ENCODE data around the gene MGME1. TPM values are rescaled to one million over a fixed set of nuclear protein-coding genes. Genes with fewer than 3 reads are reported as not detected.
A peak's percentile ranks its signal among the peaks of the same experiment; 100 is the strongest.

MGME1 gene
- total RNA-seq, 1 experiment from 2014 or later = 56.0 TPM

GRCh38 chr20:18009116-18009515 is 40.3 kb downstream of the MGME1 start (continued):
- TF ChIP-seq ATF3 (CRISPR knock-in tag; conservative IDR thresholded peaks at IDR 0.05) = no peak
- TF ChIP-seq ZNF396 (CRISPR knock-in tag; IDR thresholded peaks at IDR 0.05; ENCODE audit: borderline replicate concordance) = no peak

- POLR2A ChIA-PET = no interaction called here
- ATAC-seq = no peak
Measured at GRCh38 chr20:18011482-18011881, 42.7 kb downstream of the MGME1 start.

GRCh38 chr20:18011951-18012645 is 43.3 kb downstream of the MGME1 start:
- no peak for ATAC-seq
- POLR2A ChIA-PET = no interaction called here

More at GRCh38 chr20:18011482-18011881, 42.7 kb downstream of the MGME1 start:
- Mint-ChIP-seq H3K27me3 (ENCODE audit: low read depth) (no peaks in the 10 kb centered on the region; the same call in 1 of the 2 replicates), H3K27ac (peak overlapping the region; percentile 10; the same call in 1 of the 2 replicates), H3K4me1 (no peaks in the 10 kb centered on the region), H3K9me3 (peaks cover 12% of the 10 kb centered on the region), H3K36me3 (peaks cover 16% of the 10 kb centered on the region), H3K4me3 (no peak overlapping the region)
- no peak for TF ChIP-seq ZNF281 (CRISPR knock-in tag; IDR thresholded peaks at IDR 0.05)
- CTCF ChIA-PET = no interaction called here
- no peak for DNase-seq (ENCODE audit: low spot score)

GRCh38 chr20:18012901-18013300 is 44.1 kb downstream of the MGME1 start:
- ChIA-PET CTCF (no interaction called here), POLR2A (no interaction called here)
- H3K4me1 Mint-ChIP-seq = no peaks in the 10 kb centered on the region
- H3K36me3 Mint-ChIP-seq = peaks cover 16% of the 10 kb centered on the region
- no peaks in the 10 kb centered on the region; the same call in 1 of the 2 replicates for H3K27me3 Mint-ChIP-seq (ENCODE audit: low read depth)
- ATAC-seq = no peak
- H3K27ac Mint-ChIP-seq = no peak overlapping the region
- DNase-seq (ENCODE audit: low spot score) = no peak
- H3K9me3 Mint-ChIP-seq = peaks cover 12% of the 10 kb centered on the region
- no peak overlapping the region for H3K4me3 Mint-ChIP-seq
- TF ChIP-seq TEAD4 (CRISPR knock-in tag; IDR thresholded peaks at IDR 0.05) = no peak
- TF ChIP-seq ZNF281 (CRISPR knock-in tag; IDR thresholded peaks at IDR 0.05) = no peak
- no peak for TF ChIP-seq NFYB (CRISPR knock-in tag; conservative IDR thresholded peaks at IDR 0.05; ENCODE audit: low read depth)
- no peak for TF ChIP-seq PREB (CRISPR knock-in tag; IDR thresholded peaks at IDR 0.05; ENCODE audit: borderline replicate concordance)
- TF ChIP-seq GABPB1 (CRISPR knock-in tag; IDR thresholded peaks at IDR 0.05) = no peak
- no peak for TF ChIP-seq ARID4B (CRISPR knock-in tag; IDR thresholded peaks at IDR 0.05; ENCODE audit: borderline replicate concordance)

More at GRCh38 chr20:18011951-18012645, 43.3 kb downstream of the MGME1 start:
- Mint-ChIP-seq H3K27ac (peak overlapping the region; percentile 10; the same call in 1 of the 2 replicates), H3K27me3 (ENCODE audit: low read depth) (no peaks in the 10 kb centered on the region; the same call in 1 of the 2 replicates), H3K4me1 (no peaks in the 10 kb centered on the region), H3K4me3 (no peak overlapping the region), H3K9me3 (peaks cover 12% of the 10 kb centered on the region), H3K36me3 (peaks cover 16% of the 10 kb centered on the region)
- no peak for TF ChIP-seq HMGXB4 (CRISPR knock-in tag; IDR thresholded peaks at IDR 0.05)
- no peak for TF ChIP-seq ELF4 (CRISPR knock-in tag; IDR thresholded peaks at IDR 0.05; ENCODE audit: low read depth)
- TF ChIP-seq EMX1 (CRISPR knock-in tag; IDR thresholded peaks at IDR 0.05) = no peak
- TF ChIP-seq SMAD4 (CRISPR knock-in tag; IDR thresholded peaks at IDR 0.05) = no peak
- DNase-seq (ENCODE audit: low spot score) = no peak
- CTCF ChIA-PET = no interaction called here
